ENCODE measurements around the gene SLC26A3.
"Not testable (repeated sequence)": the region's sequence is repeated elsewhere in the genome, so short reads cannot be mapped to it uniquely, and the experiment has no call there.

The SLC26A3 gene
- 0 reads per million in 2 experiments for total RNA-seq

- DNase-seq (ENCODE audit: low read depth): no peak
Observed at GRCh38 chr7:107803009-107803610, at the start of gene SLC26A3. Gene SLC26A3, minus strand, starts transcription at chr7:107803223. Its CDS starts 8,714 bp downstream, at chr7:107794509.

GRCh38 chr7:107850643-107851042, 47.6 kb upstream of the SLC26A3 start:
- DNase-seq (ENCODE audit: low read depth): no peak

- no peak for DNase-seq (ENCODE audit: low read depth)
Observed at GRCh38 chr7:107850216-107850615, 47.2 kb upstream of the SLC26A3 start.

- not testable (repeated sequence) for DNase-seq (ENCODE audit: low read depth)
Observed at GRCh38 chr7:107848211-107848610, 45.2 kb upstream of the SLC26A3 start.

GRCh38 chr7:107847836-107848175, 44.8 kb upstream of the SLC26A3 start:
- not testable (repeated sequence) for DNase-seq (ENCODE audit: low read depth)

GRCh38 chr7:107847168-107847835, 44.3 kb upstream of the SLC26A3 start:
- no peak for DNase-seq (ENCODE audit: low read depth)

GRCh38 chr7:107846324-107846723, 43.3 kb upstream of the SLC26A3 start:
- no peak for DNase-seq (ENCODE audit: low read depth)

GRCh38 chr7:107843184-107843583, 40.2 kb upstream of the SLC26A3 start:
- DNase-seq (ENCODE audit: low read depth): no peak

GRCh38 chr7:107842213-107842612, 39.2 kb upstream of the SLC26A3 start:
- no peak for DNase-seq (ENCODE audit: low read depth)

- DNase-seq (ENCODE audit: low read depth): no peak
Observed at GRCh38 chr7:107838816-107839565, 36.0 kb upstream of the SLC26A3 start.

- no peak for DNase-seq (ENCODE audit: low read depth)
Observed at GRCh38 chr7:107838024-107838601, 35.1 kb upstream of the SLC26A3 start.

- no peak for DNase-seq (ENCODE audit: low read depth)
Observed at GRCh38 chr7:107837145-107837512, 34.1 kb upstream of the SLC26A3 start.

- no peak for DNase-seq (ENCODE audit: low read depth)
Observed at GRCh38 chr7:107836237-107837144, 33.5 kb upstream of the SLC26A3 start.

GRCh38 chr7:107834401-107834800, 31.4 kb upstream of the SLC26A3 start:
- DNase-seq (ENCODE audit: low read depth): no peak

- no peak for DNase-seq (ENCODE audit: low read depth)
Observed at GRCh38 chr7:107833684-107834106, 30.7 kb upstream of the SLC26A3 start.

GRCh38 chr7:107830420-107830819, 27.4 kb upstream of the SLC26A3 start:
- DNase-seq (ENCODE audit: low read depth): no peak

- no peak for DNase-seq (ENCODE audit: low read depth)
Observed at GRCh38 chr7:107828540-107828939, 25.5 kb upstream of the SLC26A3 start.

- DNase-seq (ENCODE audit: low read depth): no peak
Observed at GRCh38 chr7:107827501-107827900, 24.5 kb upstream of the SLC26A3 start.

GRCh38 chr7:107826451-107826850, 23.4 kb upstream of the SLC26A3 start:
- no peak for DNase-seq (ENCODE audit: low read depth)

- no peak for DNase-seq (ENCODE audit: low read depth)
Observed at GRCh38 chr7:107824858-107825257, 21.8 kb upstream of the SLC26A3 start.

- DNase-seq (ENCODE audit: low read depth): no peak
Observed at GRCh38 chr7:107818622-107819021, 15.6 kb upstream of the SLC26A3 start.

Measured in T follicular helper cell (primary cell).